ENCODE measurements around the gene SLC12A3.

- TF ChIP-seq ZNF274 (IDR thresholded peaks at IDR 0.05; ENCODE audit: low read depth, low read length) (no peak), SUZ12 (IDR thresholded peaks at IDR 0.05; ENCODE audit: extremely low read depth, insufficient read depth, insufficient read length) (no peak)
Measured at GRCh38 chr16:56865394-56866062, 521 bp downstream of the SLC12A3 start.
